Activated T-cell treated with anti-CD3 and anti-CD28 coated beads, Interleukin-2, amount 50 U/mL, for 72 hours (primary cell): ENCODE measurements around the gene CD163L1. TPM values are rescaled to one million over a fixed set of nuclear protein-coding genes. Genes with fewer than 3 reads are reported as not detected.
"Not testable (repeated sequence)": the region's sequence is repeated elsewhere in the genome, so short reads cannot be mapped to it uniquely, and the experiment has no call there.

Source experiments
- ATAC-seq, 2 donors: fragments of 150-1000 bp; cut with Tn5 transposase; replicated peaks in 1 of 2; 2 replicates each; pipeline ENCODE4 v1.10.0; 2021; ENCODE audit warnings: moderate library complexity in 2 of 2, mild to moderate bottlenecking in 1 of 2
- DNase-seq, 2 donors: peaks; one replicate each; pipeline ENCODE4 v3.0.0; 2021 to 2022; ENCODE audit warnings: mixed read lengths in 1 of 2
- H3K27ac Mint-ChIP-seq: one replicate; pipeline ENCODE4 v1.8.0; 2022; ENCODE audit warnings: mild to moderate bottlenecking, moderate library complexity, mixed read lengths
- H3K27me3 Mint-ChIP-seq: one replicate; pipeline ENCODE4 v1.8.0; 2022; ENCODE audit warnings: low read depth, mixed read lengths
- H3K36me3 Mint-ChIP-seq, 2 donors: one replicate each; pipeline ENCODE4 v1.8.0; 2022; ENCODE audit warnings: mixed read lengths in 2 of 2, mild to moderate bottlenecking in 1 of 2; ENCODE audit not compliant: insufficient read depth in 2 of 2
- H3K4me1 Mint-ChIP-seq: one replicate; pipeline ENCODE4 v1.8.0; 2022; ENCODE audit warnings: low read depth, mixed read lengths
- H3K4me3 Mint-ChIP-seq, 2 donors: one replicate each; pipeline ENCODE4 v1.8.0; 2022; ENCODE audit warnings: mild to moderate bottlenecking in 2 of 2, mixed read lengths in 2 of 2, moderate library complexity in 2 of 2
- H3K9me3 Mint-ChIP-seq, 2 donors: one replicate each; pipeline ENCODE4 v1.8.0; 2022; ENCODE audit warnings: mixed read lengths in 2 of 2
- total RNA-seq, 2 donors: library from RNA; stranded (reverse); gene quantifications; one replicate each; pipeline ENCODE4 v1.2.3, GENCODE V29; 2022

Gene CD163L1
- total RNA-seq, 2 donors from 2014 or later: not detected

GRCh38 chr12:7344833-7345606 lies 98.9 kb downstream of the CD163L1 start:
- Mint-ChIP-seq H3K4me3 (no peak overlapping the region), H3K27me3 (no peaks in the 10 kb centered on the region), H3K4me1 (peaks cover 5% of the 10 kb centered on the region), H3K9me3 (peaks cover 10 to 11% of the 10 kb centered on the region in 2 donors), H3K27ac (no peak overlapping the region), H3K36me3 (peaks cover 1 to 7% of the 10 kb centered on the region in 2 donors)
- ATAC-seq (no peak), DNase-seq (no peak)

- ATAC-seq (no peak), DNase-seq (no peak)
- Mint-ChIP-seq H3K27me3 (no peaks in the 10 kb centered on the region), H3K4me3 (no peak overlapping the region), H3K4me1 (no peaks in the 10 kb centered on the region), H3K9me3 (peaks cover 8 to 13% of the 10 kb centered on the region in 2 donors), H3K27ac (peak overlapping the region; percentile 30), H3K36me3 (peaks cover 1 to 3% of the 10 kb centered on the region in 2 donors)
Observed at GRCh38 chr12:7339675-7340074, 104.3 kb downstream of the CD163L1 start.

- not testable (repeated sequence) for DNase-seq, H3K4me1 Mint-ChIP-seq, H3K4me3 Mint-ChIP-seq, H3K36me3 Mint-ChIP-seq, ATAC-seq, H3K27ac Mint-ChIP-seq, H3K27me3 Mint-ChIP-seq
- peaks cover 9 to 13% of the 10 kb centered on the region in 2 donors for H3K9me3 Mint-ChIP-seq
Observed at GRCh38 chr12:7337790-7338189, 106.2 kb downstream of the CD163L1 start.

- Mint-ChIP-seq H3K27ac (no peak overlapping the region), H3K4me1 (no peaks in the 10 kb centered on the region), H3K36me3 (peaks cover 2 to 4% of the 10 kb centered on the region in 2 donors), H3K4me3 (no peak overlapping the region), H3K27me3 (peaks cover 7% of the 10 kb centered on the region), H3K9me3 (peaks cover 0 to 4% of the 10 kb centered on the region in 2 donors)
- no peak for ATAC-seq
- no peak for DNase-seq
Observed at GRCh38 chr12:7327918-7328317, 116.0 kb downstream of the CD163L1 start.

- Mint-ChIP-seq H3K9me3 (no peaks in the 10 kb centered on the region), H3K36me3 (no peaks in the 10 kb centered on the region), H3K27me3 (no peaks in the 10 kb centered on the region), H3K4me1 (no peaks in the 10 kb centered on the region), H3K27ac (no peak overlapping the region), H3K4me3 (no peak overlapping the region)
- ATAC-seq (no peak), DNase-seq (no peak)
Observed at GRCh38 chr12:7324176-7324575, 119.8 kb downstream of the CD163L1 start.

- no peaks in the 10 kb centered on the region for H3K27me3 Mint-ChIP-seq
- no peak overlapping the region for H3K4me3 Mint-ChIP-seq
- no peak overlapping the region for H3K27ac Mint-ChIP-seq
- DNase-seq (no peak), ATAC-seq (no peak)
- H3K4me1 Mint-ChIP-seq: no peaks in the 10 kb centered on the region
- H3K36me3 Mint-ChIP-seq: no peaks in the 10 kb centered on the region
- H3K9me3 Mint-ChIP-seq: no peaks in the 10 kb centered on the region
Observed at GRCh38 chr12:7322599-7322998, 121.4 kb downstream of the CD163L1 start.

- DNase-seq: no peak
- Mint-ChIP-seq H3K36me3 (no peaks in the 10 kb centered on the region), H3K4me1 (no peaks in the 10 kb centered on the region), H3K27me3 (no peaks in the 10 kb centered on the region), H3K27ac (no peak overlapping the region), H3K4me3 (no peak overlapping the region), H3K9me3 (no peaks in the 10 kb centered on the region)
- no peak for ATAC-seq
Observed at GRCh38 chr12:7321624-7322023, 122.3 kb downstream of the CD163L1 start.

- Mint-ChIP-seq H3K27me3 (no peaks in the 10 kb centered on the region), H3K4me3 (no peak overlapping the region), H3K9me3 (no peaks in the 10 kb centered on the region), H3K36me3 (no peaks in the 10 kb centered on the region), H3K27ac (no peak overlapping the region), H3K4me1 (no peaks in the 10 kb centered on the region)
- DNase-seq: no peak
- no peak for ATAC-seq
Observed at GRCh38 chr12:7319930-7320329, 124.0 kb downstream of the CD163L1 start.

- DNase-seq (no peak), ATAC-seq (no peak)
- Mint-ChIP-seq H3K36me3 (no peaks in the 10 kb centered on the region), H3K27me3 (peaks cover 6% of the 10 kb centered on the region), H3K27ac (no peak overlapping the region), H3K4me3 (no peak overlapping the region), H3K9me3 (no peaks in the 10 kb centered on the region), H3K4me1 (no peaks in the 10 kb centered on the region)
Observed at GRCh38 chr12:7310070-7310469, 133.9 kb downstream of the CD163L1 start.

Other genes starting within 250 kb of the CD163L1 start
- gene ACSM4, start 140.1 kb downstream of the CD163L1 start, total RNA-seq: not detected
- not detected for gene CD163, start 59.6 kb upstream of the CD163L1 start, total RNA-seq
- not detected for gene APOBEC1, start 221.8 kb upstream of the CD163L1 start, total RNA-seq